Left colon (tissue), 2 donors: ENCODE measurements around the gene PXYLP1. TPM values are rescaled to one million over a fixed set of nuclear protein-coding genes. Genes with fewer than 3 reads are reported as not detected.

Experiments used
- total RNA-seq, 2 donors: library from RNA; stranded (reverse); fragmentation: NEBNext Ultra II Directional; extraction: Animal tissue kit (Norgen Biotek cat#: 25700); gene quantifications; one replicate each; pipeline ENCODE4 v1.2.1, GENCODE V29; 2021
- donor health status: DM: no; HTN: no; CAD: no.
- donor health status: DM: yes; HTN: yes; CAD: no.

Gene PXYLP1
- total RNA-seq, 2 donors from 2014 or later, result 8.2 to 11.3 TPM

Other genes starting within 250 kb of the PXYLP1 start
- under 1 TPM in 1 of 2 donors, not detected in 1; 0.14 TPM for gene SPSB4, start 180.5 kb upstream of the PXYLP1 start, total RNA-seq
- 100 to 1,000 TPM; 120 to 143 TPM for gene ZBTB38, start 136.7 kb downstream of the PXYLP1 start, total RNA-seq